Liver (tissue), 9 donors: ENCODE data around the gene TMEM39B. TPM values are rescaled to one million over a fixed set of nuclear protein-coding genes. Genes with fewer than 3 reads are reported as not detected.

ENCODE experiments used
- DNase-seq: peaks from one replicate; pipeline ENCODE4 v3.0.0-alpha.2; 2017; ENCODE audit warnings: low spot score
- H3K27ac ChIP-seq, 2 donors: one replicate each; pipeline ENCODE4 v1.7.0; 2013; ENCODE audit warnings: inconsistent platforms in 2 of 2, low read length in 2 of 2, control low read depth in 1 of 2, low read depth in 1 of 2, mild to moderate bottlenecking in 1 of 2
- H3K27me3 ChIP-seq, 4 donors: one replicate each; pipeline versions ENCODE4 v1.6.1 to v1.7.0; 2013; ENCODE audit warnings: low read length in 3 of 4, inconsistent platforms in 1 of 4, mild to moderate bottlenecking in 1 of 4, moderate library complexity in 1 of 4; ENCODE audit not compliant: control insufficient read depth in 4 of 4, insufficient read depth in 4 of 4
- H3K36me3 ChIP-seq, 4 donors: one replicate each; pipeline versions ENCODE4 v1.6.1 to v1.7.0; 2013; ENCODE audit warnings: low read length in 3 of 4, mild to moderate bottlenecking in 3 of 4, low read depth in 1 of 4, moderate library complexity in 1 of 4; ENCODE audit not compliant: control insufficient read depth in 4 of 4, insufficient read depth in 3 of 4
- H3K4me1 ChIP-seq, 4 donors: one replicate each; pipeline versions ENCODE4 v1.6.1 to v1.7.0; 2013; ENCODE audit warnings: low read length in 3 of 4, mild to moderate bottlenecking in 3 of 4, moderate library complexity in 1 of 4; ENCODE audit not compliant: control insufficient read depth in 4 of 4, insufficient read depth in 4 of 4
- H3K4me3 ChIP-seq, 3 donors: one replicate each; pipeline versions ENCODE4 v1.6.1 to v1.7.0; 2013; ENCODE audit warnings: low read length in 3 of 3, control low read depth in 1 of 3, low read depth in 1 of 3, mild to moderate bottlenecking in 1 of 3
- H3K9ac ChIP-seq, 2 donors: one replicate each; pipeline ENCODE4 v1.7.0; 2013; ENCODE audit warnings: low read length in 2 of 2, mild to moderate bottlenecking in 2 of 2, moderate library complexity in 2 of 2, control low read depth in 1 of 2, low read depth in 1 of 2
- H3K9me3 ChIP-seq, 4 donors: one replicate each; pipeline versions ENCODE4 v1.6.1 to v1.7.0; 2013; ENCODE audit warnings: low read length in 3 of 4; ENCODE audit not compliant: control insufficient read depth in 4 of 4
- ATF3 ChIP-seq: IDR thresholded peaks from 2 replicates; pipeline ENCODE4 v1.6.1; 2016; ENCODE audit warnings: antibody characterized with exemption
- CTCF ChIP-seq: fragments of 150-350 bp; IDR thresholded peaks from 2 replicates; pipeline ENCODE4 v1.5.1; 2017; ENCODE audit warnings: improper control_type of control experiment, low read depth, low read length; ENCODE audit not compliant: missing input control
- EGR1 ChIP-seq, 2 donors: IDR thresholded peaks; 2 replicates each; pipeline ENCODE4 v1.6.1; 2016 to 2018; ENCODE audit warnings: antibody characterized with exemption in 2 of 2, low read depth in 2 of 2
- FOXA1 ChIP-seq: IDR thresholded peaks from 2 replicates; pipeline ENCODE4 v1.6.1; 2016; ENCODE audit warnings: antibody characterized with exemption
- FOXA2 ChIP-seq: IDR thresholded peaks from 2 replicates; pipeline ENCODE4 v1.6.1; 2016; ENCODE audit warnings: antibody characterized with exemption
- GABPA ChIP-seq, 2 donors: IDR thresholded peaks in 1 of 2; conservative IDR thresholded peaks in 1 of 2; 2 replicates each; pipeline ENCODE4 v1.6.1; 2016; ENCODE audit warnings: antibody characterized with exemption in 2 of 2, mild to moderate bottlenecking in 1 of 2, moderate library complexity in 1 of 2
- HNF4A ChIP-seq, 2 donors: conservative IDR thresholded peaks; 2 replicates each; pipeline ENCODE4 v1.6.1; 2016; ENCODE audit warnings: antibody characterized with exemption in 2 of 2, mild to moderate bottlenecking in 2 of 2
- HNF4G ChIP-seq: IDR thresholded peaks from 2 replicates; pipeline ENCODE4 v1.6.1; 2016; ENCODE audit warnings: antibody characterized with exemption
- JUND ChIP-seq, 2 donors: IDR thresholded peaks; 2 replicates each; pipeline ENCODE4 v1.6.1; 2016; ENCODE audit warnings: antibody characterized with exemption in 2 of 2
- NR2F2 ChIP-seq: IDR thresholded peaks from 2 replicates; pipeline ENCODE4 v1.6.1; 2016; ENCODE audit warnings: antibody characterized with exemption
- RAD21 ChIP-seq, 2 donors: IDR thresholded peaks; 2 replicates each; pipeline ENCODE4 v1.6.1; 2016; ENCODE audit warnings: antibody characterized with exemption in 2 of 2, mild to moderate bottlenecking in 2 of 2
- RXRA ChIP-seq, 2 donors: IDR thresholded peaks; 2 replicates each; pipeline ENCODE4 v1.6.1; 2017 to 2018; ENCODE audit warnings: antibody characterized with exemption in 2 of 2, mild to moderate bottlenecking in 1 of 2
- SP1 ChIP-seq: IDR thresholded peaks from 2 replicates; pipeline ENCODE4 v1.6.1; 2018; ENCODE audit warnings: antibody characterized with exemption, mild to moderate bottlenecking
- YY1 ChIP-seq: IDR thresholded peaks from 2 replicates; pipeline ENCODE4 v1.6.1; 2016; ENCODE audit warnings: antibody characterized with exemption, mild to moderate bottlenecking
- WGBS: extraction: QIAGEN DNeasy Blood & Tissue Kit; methylation state at CpG from one replicate; pipeline ENCODE4 v1.1.7; 2013; 5-methylcytosine and 5-hydroxymethylcytosine counted together
- polyA plus RNA-seq, 2 donors: library from polyadenylated mRNA; stranded (reverse) in 1 of 2; unstranded in 1 of 2; fragments of 200-250 nt in 1 of 2; fragments of >200 nt in 1 of 2; fragmentation: Nextera tagmentation in 1 of 2; extraction: Ambion mirVana in 1 of 2; gene quantifications; one replicate each; pipeline versions ENCODE4 v1.2.1 to v1.2.3, GENCODE V29; 2013 to 2015
- total RNA-seq, 2 donors: library from RNA; depleted of rRNA; stranded (reverse); fragments of >200 nt; gene quantifications; one replicate each; pipeline ENCODE4 v1.2.3, GENCODE V29; 2014
- TF ChIP-seq, protein P1 (sequence below): IDR thresholded peaks from 2 replicates; pipeline ENCODE4 v1.6.1; 2016; ENCODE audit warnings: antibody characterized with exemption
- donor health status: healthy.
- donor health status: healthy.
- donor health status: healthy.
- donor health status: healthy.
- donor health status: healthy.

Gene TMEM39B
- total and polyA plus RNA-seq, 4 donors, result 3.0 to 8.1 (median 5.9) TPM

GRCh38 chr1:32042330-32042729 is 30.4 kb upstream of the TMEM39B start:
- 89% methylated on average over 5 of the region's 5 CpGs for WGBS
- TF ChIP-seq HNF4A (conservative IDR thresholded peaks at IDR 0.05), result no peak
- TF ChIP-seq, protein P1, sequence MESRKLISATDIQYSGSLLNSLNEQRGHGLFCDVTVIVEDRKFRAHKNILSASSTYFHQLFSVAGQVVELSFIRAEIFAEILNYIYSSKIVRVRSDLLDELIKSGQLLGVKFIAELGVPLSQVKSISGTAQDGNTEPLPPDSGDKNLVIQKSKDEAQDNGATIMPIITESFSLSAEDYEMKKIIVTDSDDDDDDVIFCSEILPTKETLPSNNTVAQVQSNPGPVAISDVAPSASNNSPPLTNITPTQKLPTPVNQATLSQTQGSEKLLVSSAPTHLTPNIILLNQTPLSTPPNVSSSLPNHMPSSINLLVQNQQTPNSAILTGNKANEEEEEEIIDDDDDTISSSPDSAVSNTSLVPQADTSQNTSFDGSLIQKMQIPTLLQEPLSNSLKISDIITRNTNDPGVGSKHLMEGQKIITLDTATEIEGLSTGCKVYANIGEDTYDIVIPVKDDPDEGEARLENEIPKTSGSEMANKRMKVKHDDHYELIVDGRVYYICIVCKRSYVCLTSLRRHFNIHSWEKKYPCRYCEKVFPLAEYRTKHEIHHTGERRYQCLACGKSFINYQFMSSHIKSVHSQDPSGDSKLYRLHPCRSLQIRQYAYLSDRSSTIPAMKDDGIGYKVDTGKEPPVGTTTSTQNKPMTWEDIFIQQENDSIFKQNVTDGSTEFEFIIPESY, result no peak
- TF ChIP-seq SP1, result no peak
- TF ChIP-seq NR2F2, result no peak
- no peak for TF ChIP-seq RXRA (IDR thresholded peaks at IDR 0.05)
- no peak for TF ChIP-seq JUND (IDR thresholded peaks at IDR 0.05)
- no peak for TF ChIP-seq FOXA2
- TF ChIP-seq HNF4G, result no peak
- TF ChIP-seq CTCF, result no peak
- no peak for TF ChIP-seq YY1
- no peak for TF ChIP-seq EGR1 (IDR thresholded peaks at IDR 0.05; ENCODE audit: low read depth in 2 of 2)
- no peak for TF ChIP-seq FOXA1
- TF ChIP-seq GABPA (IDR thresholded peaks at IDR 0.05 in 1 of 2, conservative IDR thresholded peaks at IDR 0.05 in 1 of 2), result no peak
- TF ChIP-seq ATF3, result no peak
- Histone ChIP-seq H3K4me1 (no peaks in the 10 kb centered on the region), H3K4me3 (no peak overlapping the region), H3K27ac (no peak overlapping the region), H3K36me3 (peaks cover 10 to 75% (median 60%) of the 10 kb centered on the region in 4 donors), H3K27me3 (no peaks in the 10 kb centered on the region), H3K9me3 (no peaks in the 10 kb centered on the region), H3K9ac (no peak overlapping the region)
- DNase-seq, result no peak

GRCh38 chr1:32044234-32044633 is 28.5 kb upstream of the TMEM39B start:
- Histone ChIP-seq H3K27me3 (no peaks in the 10 kb centered on the region), H3K9me3 (no peaks in the 10 kb centered on the region), H3K27ac (no peak overlapping the region), H3K36me3 (peaks cover 11 to 72% (median 52%) of the 10 kb centered on the region in 4 donors), H3K9ac (no peak overlapping the region), H3K4me1 (no peaks in the 10 kb centered on the region), H3K4me3 (no peak overlapping the region)
- TF ChIP-seq ATF3, result no peak
- no peak for TF ChIP-seq JUND (IDR thresholded peaks at IDR 0.05)
- no peak for TF ChIP-seq RAD21 (IDR thresholded peaks at IDR 0.05)
- no peak for TF ChIP-seq CTCF
- no peak for TF ChIP-seq SP1
- TF ChIP-seq, protein P1, result no peak
- TF ChIP-seq RXRA (IDR thresholded peaks at IDR 0.05), result no peak
- TF ChIP-seq YY1, result no peak
- no peak for TF ChIP-seq FOXA1
- no peak for TF ChIP-seq GABPA (IDR thresholded peaks at IDR 0.05 in 1 of 2, conservative IDR thresholded peaks at IDR 0.05 in 1 of 2)
- WGBS, result 88% methylated on average over 1 of the region's 1 CpG
- no peak for DNase-seq
